ENCODE measurements around the gene EGLN2. TPM values are rescaled to one million over a fixed set of nuclear protein-coding genes. Genes with fewer than 3 reads are reported as not detected.
A peak's percentile ranks its signal among the peaks of the same experiment; 100 is the strongest.
"Not testable (repeated sequence)": the region's sequence is repeated elsewhere in the genome, so short reads cannot be mapped to it uniquely, and the experiment has no call there.

The EGLN2 gene
- total RNA-seq, 2 experiments from 2014 or later: 87.4 to 90.1 TPM

- ChIA-PET CTCF (interaction anchor here (1.2 kb wide), 1 partner anchor 314 kb away, joined by 4 read pairs; no protein-coding TSS in a partner anchor), POLR2A (interaction anchor here (1.1 kb wide), 1 partner anchor 30 kb away, joined by 3 read pairs; no protein-coding TSS in a partner anchor)
- DNase-seq (no peak), ATAC-seq (no peak)
- H3K27ac Mint-ChIP-seq: no peak overlapping the region
- no peaks in the 10 kb centered on the region for H3K9me3 Mint-ChIP-seq
- H3K36me3 Mint-ChIP-seq (ENCODE audit: low read depth): no peaks in the 10 kb centered on the region
- TF ChIP-seq CTCF (IDR thresholded peaks at IDR 0.05): no peak
- H3K4me3 Mint-ChIP-seq: no peak overlapping the region
- H3K27me3 Mint-ChIP-seq: no peaks in the 10 kb centered on the region
- peaks cover 15% of the 10 kb centered on the region for H3K4me1 Mint-ChIP-seq (ENCODE audit: low read depth)
- intact Hi-C loops (cut with micrococcal nuclease): no loop called here
These were observed 37.9 kb downstream of the EGLN2 start for GRCh38 chr19:40836754-40837429.

GRCh38 chr19:40838477-40838876 is 39.5 kb downstream of the EGLN2 start:
- DNase-seq; H3K27ac Mint-ChIP-seq; H3K4me3 Mint-ChIP-seq; H3K27me3 Mint-ChIP-seq; ATAC-seq; intact Hi-C loops (cut with micrococcal nuclease); H3K9me3 Mint-ChIP-seq; H3K4me1 Mint-ChIP-seq (ENCODE audit: low read depth); H3K36me3 Mint-ChIP-seq (ENCODE audit: low read depth): not testable (repeated sequence)
- POLR2A ChIA-PET: interaction anchor here (0.6 kb wide), 1 partner anchor 379 kb away, joined by 4 read pairs; no protein-coding TSS in a partner anchor
- CTCF ChIA-PET: interaction anchor here (1.2 kb wide), 1 partner anchor 315 kb away, joined by 4 read pairs; no protein-coding TSS in a partner anchor

GRCh38 chr19:40842012-40842411 is 43.0 kb downstream of the EGLN2 start:
- H3K27ac Mint-ChIP-seq; intact Hi-C loops (cut with micrococcal nuclease); ATAC-seq; H3K36me3 Mint-ChIP-seq (ENCODE audit: low read depth); H3K4me3 Mint-ChIP-seq; H3K9me3 Mint-ChIP-seq; H3K27me3 Mint-ChIP-seq; POLR2A ChIA-PET; DNase-seq: not testable (repeated sequence)
- CTCF ChIA-PET: interaction anchor here (1.8 kb wide), 1 partner anchor 208 kb away, joined by 3 read pairs; no protein-coding TSS in a partner anchor
- H3K4me1 Mint-ChIP-seq (ENCODE audit: low read depth): peaks cover 13% of the 10 kb centered on the region

- Mint-ChIP-seq H3K4me3 (peak overlapping the region; percentile 69), H3K4me1 (ENCODE audit: low read depth) (peaks cover 21% of the 10 kb centered on the region), H3K27ac (peak overlapping the region; percentile 77), H3K27me3 (peaks cover 15% of the 10 kb centered on the region)
- H3K9me3 Mint-ChIP-seq; H3K36me3 Mint-ChIP-seq (ENCODE audit: low read depth); POLR2A ChIA-PET; intact Hi-C loops (cut with micrococcal nuclease); CTCF ChIA-PET: not testable (repeated sequence)
- DNase-seq: peak; percentile 21
- peak; percentile 15 for ATAC-seq
These were observed 44.1 kb downstream of the EGLN2 start for GRCh38 chr19:40842997-40843652.

- ATAC-seq: peak; percentile 100
- Mint-ChIP-seq H3K27ac (peak overlapping the region; percentile 77), H3K4me3 (peak overlapping the region; percentile 69), H3K4me1 (ENCODE audit: low read depth) (peaks cover 23% of the 10 kb centered on the region), H3K27me3 (peaks cover 19% of the 10 kb centered on the region)
- H3K36me3 Mint-ChIP-seq (ENCODE audit: low read depth); CTCF ChIA-PET; H3K9me3 Mint-ChIP-seq; intact Hi-C loops (cut with micrococcal nuclease); POLR2A ChIA-PET: not testable (repeated sequence)
- peak; percentile 88 for DNase-seq
These were observed 44.7 kb downstream of the EGLN2 start for GRCh38 chr19:40843653-40844052.

GRCh38 chr19:40846722-40847121 is 47.7 kb downstream of the EGLN2 start:
- ATAC-seq; DNase-seq; H3K36me3 Mint-ChIP-seq (ENCODE audit: low read depth); intact Hi-C loops (cut with micrococcal nuclease); H3K27ac Mint-ChIP-seq; POLR2A ChIA-PET; H3K4me3 Mint-ChIP-seq; CTCF ChIA-PET; H3K9me3 Mint-ChIP-seq: not testable (repeated sequence)
- peaks cover 28% of the 10 kb centered on the region for H3K4me1 Mint-ChIP-seq (ENCODE audit: low read depth)
- peaks cover 28% of the 10 kb centered on the region for H3K27me3 Mint-ChIP-seq

- H3K4me3 Mint-ChIP-seq; intact Hi-C loops (cut with micrococcal nuclease); H3K9me3 Mint-ChIP-seq; CTCF ChIA-PET; DNase-seq; ATAC-seq; POLR2A ChIA-PET; H3K36me3 Mint-ChIP-seq (ENCODE audit: low read depth); H3K27ac Mint-ChIP-seq: not testable (repeated sequence)
- Mint-ChIP-seq H3K4me1 (ENCODE audit: low read depth) (peaks cover 15% of the 10 kb centered on the region), H3K27me3 (peaks cover 28% of the 10 kb centered on the region)
These were observed 51.3 kb downstream of the EGLN2 start, which contains the start of gene CYP2A6 for GRCh38 chr19:40850277-40850676. Gene CYP2A6 (minus strand): TSS chr19:40850447. CDS start chr19:40850426, 21 bp downstream.

- CTCF ChIA-PET; H3K9me3 Mint-ChIP-seq; DNase-seq; H3K4me3 Mint-ChIP-seq; H3K27ac Mint-ChIP-seq; H3K36me3 Mint-ChIP-seq (ENCODE audit: low read depth); intact Hi-C loops (cut with micrococcal nuclease); ATAC-seq; POLR2A ChIA-PET: not testable (repeated sequence)
- peaks cover 18% of the 10 kb centered on the region for H3K27me3 Mint-ChIP-seq
- H3K4me1 Mint-ChIP-seq (ENCODE audit: low read depth): peaks cover 13% of the 10 kb centered on the region
These were observed 53.6 kb downstream of the EGLN2 start for GRCh38 chr19:40852467-40853152.
